MM.1S (cell line): ENCODE measurements around the gene RAPGEF2.

Experiments
- DNase-seq: peaks from one replicate; pipeline ENCODE4 v3.0.0-alpha.2; 2015
- H2AFZ ChIP-seq: fragments of 300-600 bp; sonication (generic); 2 replicates; pipeline ENCODE4 v1.6.0; 2016; ENCODE audit warnings: antibody characterized with exemption, low read length
- H3F3A ChIP-seq: fragments of 300-600 bp; sonication (generic); 2 replicates; pipeline ENCODE4 v1.6.1; 2016; ENCODE audit warnings: mild to moderate bottlenecking, antibody characterized with exemption, low read length, moderate library complexity, mixed read lengths; ENCODE audit not compliant: insufficient read depth
- H3K27ac ChIP-seq: fragments of 300-600 bp; sonication (generic); 2 replicates; pipeline ENCODE4 v1.5.1; 2016; ENCODE audit warnings: mild to moderate bottlenecking, low read length
- H3K27me3 ChIP-seq: fragments of 300-600 bp; sonication (generic); replicated peaks from 2 replicates; pipeline ENCODE4 v1.6.0; 2016; ENCODE audit warnings: low read length; ENCODE audit not compliant: insufficient read depth
- H3K36me3 ChIP-seq: fragments of 300-600 bp; sonication (generic); replicated peaks from 2 replicates; pipeline ENCODE4 v1.6.1; 2016; ENCODE audit warnings: mild to moderate bottlenecking, low read length, mixed read lengths; ENCODE audit not compliant: insufficient read depth
- H3K4me1 ChIP-seq: fragments of 300-600 bp; sonication (generic); 2 replicates; pipeline ENCODE4 v1.6.1; 2016; ENCODE audit warnings: low read length, mixed read lengths
- H3K4me2 ChIP-seq: fragments of 300-600 bp; sonication (generic); 2 replicates; pipeline ENCODE4 v1.6.0; 2016; ENCODE audit warnings: low read depth, low read length
- H3K4me3 ChIP-seq: fragments of 300-600 bp; sonication (generic); 2 replicates; pipeline ENCODE4 v1.5.1; 2016; ENCODE audit warnings: low read length, mixed read lengths
- H3K79me2 ChIP-seq: fragments of 300-600 bp; sonication (generic); 2 replicates; pipeline ENCODE4 v1.6.1; 2016; ENCODE audit warnings: mixed run types, low read length, mixed read lengths
- H3K9ac ChIP-seq: fragments of 300-600 bp; sonication (generic); 2 replicates; pipeline ENCODE4 v1.6.1; 2016; ENCODE audit warnings: low read length, mixed read lengths
- H3K9me2 ChIP-seq: fragments of 300-600 bp; sonication (generic); replicated peaks from 2 replicates; pipeline ENCODE4 v1.6.1; 2016; ENCODE audit warnings: mild to moderate bottlenecking, low read length, mixed read lengths; ENCODE audit not compliant: insufficient read depth
- H3K9me3 ChIP-seq: fragments of 300-600 bp; sonication (generic); replicated peaks from 2 replicates; pipeline ENCODE4 v1.6.1; 2016; ENCODE audit warnings: mild to moderate bottlenecking, low read length, mixed read lengths; ENCODE audit not compliant: insufficient read depth
- H4K20me1 ChIP-seq: fragments of 300-600 bp; sonication (generic); 2 replicates; pipeline ENCODE4 v1.6.1; 2016; ENCODE audit warnings: mild to moderate bottlenecking, low read length, moderate library complexity, mixed read lengths; ENCODE audit not compliant: insufficient read depth
- CTCF ChIP-seq: fragments of 300-600 bp; sonication (generic); IDR thresholded peaks from 2 replicates; pipeline ENCODE4 v1.5.1; 2016; ENCODE audit warnings: antibody characterized with exemption, low read length, mixed read lengths
- EZH2 ChIP-seq: fragments of 300-600 bp; sonication (generic); optimal IDR thresholded peaks from 2 replicates; pipeline ENCODE3; 2017; ENCODE audit warnings: low read depth, mild to moderate bottlenecking, antibody characterized with exemption, low read length, mixed read lengths
- EZH2phosphoT487 ChIP-seq: fragments of 300-600 bp; sonication (generic); IDR thresholded peaks from 2 replicates; pipeline ENCODE4 v1.6.1; 2018; ENCODE audit warnings: antibody characterized with exemption, low read length

The RAPGEF2 gene

GRCh38 chr4:159357350-159357749 lies 254.5 kb downstream of the RAPGEF2 start:
- Histone ChIP-seq H3K4me2 (no peak overlapping the region), H3F3A (no peaks in the 10 kb centered on the region), H3K9me2 (no peaks in the 10 kb centered on the region), H4K20me1 (no peaks in the 10 kb centered on the region), H3K27ac (no peak overlapping the region), H3K9ac (no peak overlapping the region), H3K36me3 (no peaks in the 10 kb centered on the region), H3K79me2 (no peaks in the 10 kb centered on the region), H2AFZ (no peak overlapping the region), H3K4me1 (no peaks in the 10 kb centered on the region), H3K4me3 (no peak overlapping the region), H3K9me3 (no peaks in the 10 kb centered on the region), H3K27me3 (no peaks in the 10 kb centered on the region)
- no peak for TF ChIP-seq EZH2phosphoT487
- no peak for TF ChIP-seq CTCF
- TF ChIP-seq EZH2 = no peak
- no peak for DNase-seq

- no peaks in the 10 kb centered on the region for H3K79me2 ChIP-seq
- no peak overlapping the region for H3K9ac ChIP-seq
- H3K9me2 ChIP-seq = no peaks in the 10 kb centered on the region
- H3K36me3 ChIP-seq = no peaks in the 10 kb centered on the region
- H3K9me3 ChIP-seq = no peaks in the 10 kb centered on the region
- no peak for TF ChIP-seq CTCF
- no peak for TF ChIP-seq EZH2
- TF ChIP-seq EZH2phosphoT487 = no peak
- DNase-seq = no peak
- no peak overlapping the region for H3K4me3 ChIP-seq
- H3F3A ChIP-seq = no peaks in the 10 kb centered on the region
- H3K27me3 ChIP-seq = no peaks in the 10 kb centered on the region
- H4K20me1 ChIP-seq = no peaks in the 10 kb centered on the region
- H3K4me1 ChIP-seq = no peaks in the 10 kb centered on the region
- no peak overlapping the region for H2AFZ ChIP-seq
- H3K27ac ChIP-seq = no peak overlapping the region
- H3K4me2 ChIP-seq = no peak overlapping the region
These were observed 255.3 kb downstream of the RAPGEF2 start for GRCh38 chr4:159358226-159358625.

DNA sequence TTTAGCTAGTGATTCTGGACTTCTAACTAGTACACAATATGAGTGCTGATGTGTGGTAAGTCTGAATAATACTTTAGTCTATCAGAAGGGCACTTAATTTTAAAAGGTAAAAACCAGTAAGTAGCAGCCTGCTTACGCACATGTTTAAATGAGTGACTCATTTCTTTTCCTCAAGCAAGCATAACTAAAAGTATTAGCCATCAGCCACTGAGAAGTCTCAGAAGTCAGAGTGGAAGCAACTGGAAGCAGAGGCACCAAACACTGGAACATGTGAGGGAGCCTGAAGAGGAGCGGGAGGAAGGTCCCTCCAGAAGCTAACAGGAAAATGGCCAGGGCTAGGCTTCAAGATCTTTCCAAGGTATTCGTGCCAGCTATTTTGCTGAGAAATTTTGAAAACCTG lies 257.7 kb downstream of the RAPGEF2 start:
- no peaks in the 10 kb centered on the region for H3K9me2 ChIP-seq
- H3K79me2 ChIP-seq = no peaks in the 10 kb centered on the region
- no peak overlapping the region for H3K9ac ChIP-seq
- H3K36me3 ChIP-seq = no peaks in the 10 kb centered on the region
- TF ChIP-seq EZH2phosphoT487 (no peak), EZH2 (no peak), CTCF (no peak)
- no peaks in the 10 kb centered on the region for H3K4me1 ChIP-seq
- H3F3A ChIP-seq = no peaks in the 10 kb centered on the region
- H3K9me3 ChIP-seq = no peaks in the 10 kb centered on the region
- H3K27ac ChIP-seq = no peak overlapping the region
- no peak overlapping the region for H3K4me3 ChIP-seq
- no peak overlapping the region for H3K4me2 ChIP-seq
- H4K20me1 ChIP-seq = no peaks in the 10 kb centered on the region
- DNase-seq = no peak
- H3K27me3 ChIP-seq = no peaks in the 10 kb centered on the region
- H2AFZ ChIP-seq = no peak overlapping the region
